ENCODE results near the gene SRGAP2B.
"Not testable (repeated sequence)": the region's sequence is repeated elsewhere in the genome, so short reads cannot be mapped to it uniquely, and the experiment has no call there.

GRCh38 chr1:145033523-145033922, 61.6 kb downstream of the SRGAP2B start:
- TF ChIP-seq TAF1 (conservative IDR thresholded peaks at IDR 0.05); CTCF (IDR thresholded peaks at IDR 0.05; ENCODE audit: low read depth, low read length, missing input control): not testable (repeated sequence)

Data from liver (tissue), 3 donors.